ENCODE data around the gene FCRL2. TPM values are rescaled to one million over a fixed set of nuclear protein-coding genes. Genes with fewer than 3 reads are reported as not detected.

Gene FCRL2, protein sequence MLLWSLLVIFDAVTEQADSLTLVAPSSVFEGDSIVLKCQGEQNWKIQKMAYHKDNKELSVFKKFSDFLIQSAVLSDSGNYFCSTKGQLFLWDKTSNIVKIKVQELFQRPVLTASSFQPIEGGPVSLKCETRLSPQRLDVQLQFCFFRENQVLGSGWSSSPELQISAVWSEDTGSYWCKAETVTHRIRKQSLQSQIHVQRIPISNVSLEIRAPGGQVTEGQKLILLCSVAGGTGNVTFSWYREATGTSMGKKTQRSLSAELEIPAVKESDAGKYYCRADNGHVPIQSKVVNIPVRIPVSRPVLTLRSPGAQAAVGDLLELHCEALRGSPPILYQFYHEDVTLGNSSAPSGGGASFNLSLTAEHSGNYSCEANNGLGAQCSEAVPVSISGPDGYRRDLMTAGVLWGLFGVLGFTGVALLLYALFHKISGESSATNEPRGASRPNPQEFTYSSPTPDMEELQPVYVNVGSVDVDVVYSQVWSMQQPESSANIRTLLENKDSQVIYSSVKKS
- not detected for total RNA-seq
- long read RNA-seq = 0 reads

- intact Hi-C loops (cut with DNase I) = no loop called here
- DNase-seq (ENCODE audit: missing footprints) (no peak), ATAC-seq (no peak)
Observed at GRCh38 chr1:157776971-157777391, at the start of gene FCRL2. Gene FCRL2, minus strand, starts transcription at chr1:157777132. Its CDS starts 59 bp downstream, at chr1:157777073.

DNA sequence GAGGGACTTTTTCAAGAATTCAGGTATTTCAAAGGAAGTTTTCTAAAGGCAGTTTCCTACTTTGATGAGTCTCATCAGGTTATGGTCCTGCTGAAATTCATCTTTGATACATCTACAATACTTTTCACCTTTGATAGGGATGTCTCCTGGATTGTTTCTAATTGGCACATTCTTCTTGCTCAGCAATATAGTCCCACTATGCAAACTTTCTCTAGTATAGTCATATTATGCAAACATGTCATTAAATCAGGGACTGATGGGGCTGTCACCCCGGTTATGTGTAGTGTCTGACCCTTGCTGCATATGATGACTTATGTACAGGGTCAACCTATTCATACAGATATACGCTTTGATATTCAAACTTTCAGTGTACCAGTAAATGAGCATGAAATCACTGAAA lies 43.4 kb upstream of the FCRL2 start:
- intact Hi-C loops (cut with DNase I) = no loop called here
- ATAC-seq = no peak
- DNase-seq (ENCODE audit: missing footprints) = no peak

GRCh38 chr1:157819896-157820295 lies 43.0 kb upstream of the FCRL2 start, which contains the start of gene FCRL1:
Gene FCRL1, minus strand, starts transcription at chr1:157820120. Its CDS starts 83 bp downstream, at chr1:157820037.
- no peak for DNase-seq (ENCODE audit: missing footprints)
- intact Hi-C loops (cut with DNase I) = no loop called here
- ATAC-seq = no peak

DNA sequence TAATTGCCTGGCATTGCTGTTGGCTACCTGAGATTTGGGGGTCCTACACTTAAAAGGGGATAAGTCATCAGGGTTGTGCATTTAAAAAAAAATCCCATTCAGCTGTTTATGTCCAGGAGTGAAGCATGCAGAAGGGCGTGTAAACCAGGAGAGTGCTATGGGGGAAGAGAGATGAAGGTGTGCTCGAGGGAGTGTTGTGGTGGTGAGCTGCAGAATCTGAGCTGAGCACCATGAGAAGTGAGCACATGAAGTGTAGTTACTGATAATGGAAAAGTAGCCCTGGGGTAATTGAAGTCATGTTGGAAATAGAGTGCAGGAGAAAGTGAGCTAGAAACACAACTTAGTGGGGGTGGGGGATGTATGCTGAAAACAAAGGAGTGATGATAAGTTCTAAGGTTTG lies 42.3 kb upstream of the FCRL2 start:
- no peak for ATAC-seq
- DNase-seq (ENCODE audit: missing footprints) = no peak
- intact Hi-C loops (cut with DNase I) = no loop called here

- ATAC-seq (no peak), DNase-seq (ENCODE audit: missing footprints) (no peak)
- intact Hi-C loops (cut with DNase I) = loop anchor here (2.0 kb wide), 1 partner anchor 28 kb away; the partner anchor contains the start of gene CD5L
Observed at GRCh38 chr1:157813269-157813668, 36.3 kb upstream of the FCRL2 start.

- DNase-seq (ENCODE audit: missing footprints) (no peak), ATAC-seq (peak; percentile 5)
- intact Hi-C loops (cut with DNase I) = no loop called here
Observed at GRCh38 chr1:157806431-157807149, 29.7 kb upstream of the FCRL2 start.

- intact Hi-C loops (cut with DNase I) = no loop called here
- DNase-seq (ENCODE audit: missing footprints) (no peak), ATAC-seq (peak; percentile 42)
Observed at GRCh38 chr1:157803851-157804250, 26.9 kb upstream of the FCRL2 start.

DNA sequence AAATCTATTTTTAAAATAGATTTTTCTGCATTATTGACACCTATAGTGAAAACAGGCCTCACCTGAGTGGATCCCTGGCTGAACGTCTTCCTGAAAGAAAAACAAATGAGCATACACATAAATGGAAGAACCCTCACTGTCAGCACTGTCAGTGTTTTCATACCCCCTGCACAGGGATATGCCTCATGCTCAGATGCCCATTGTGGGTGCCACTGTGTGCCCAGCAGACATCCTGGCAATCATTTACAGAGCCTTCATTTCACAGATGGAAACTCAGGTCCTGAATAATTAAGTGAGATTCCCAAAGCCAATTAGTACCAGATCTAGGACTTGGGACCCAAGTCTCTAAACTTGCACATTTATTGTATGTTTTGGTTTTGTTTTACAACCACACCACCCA lies 23.1 kb upstream of the FCRL2 start:
- DNase-seq (ENCODE audit: missing footprints) = no peak
- ATAC-seq = no peak
- intact Hi-C loops (cut with DNase I) = no loop called here

DNA sequence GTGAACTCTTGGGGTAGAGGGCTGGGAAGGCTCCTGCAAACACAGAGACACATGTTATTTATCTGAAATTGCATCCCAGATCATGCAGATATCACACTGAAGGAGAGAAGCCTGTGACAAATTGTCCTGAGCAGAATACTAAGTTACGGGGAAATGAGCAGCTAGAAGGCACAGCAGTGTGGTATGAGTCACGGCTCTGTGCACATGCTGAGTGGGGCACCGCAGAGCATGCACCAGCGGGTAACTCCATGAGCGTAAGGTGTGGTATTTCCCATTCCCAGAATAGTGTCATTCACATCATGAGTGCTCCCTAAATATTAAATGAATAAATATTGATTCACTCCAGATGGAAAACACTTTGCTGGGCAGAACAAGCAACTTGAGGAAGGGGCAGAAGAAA lies 21.3 kb upstream of the FCRL2 start:
- DNase-seq (ENCODE audit: missing footprints) (no peak), ATAC-seq (no peak)
- intact Hi-C loops (cut with DNase I) = no loop called here

- ATAC-seq (no peak), DNase-seq (ENCODE audit: missing footprints) (no peak)
- intact Hi-C loops (cut with DNase I) = no loop called here
Observed at GRCh38 chr1:157785248-157785647, 8.3 kb upstream of the FCRL2 start.

DNA sequence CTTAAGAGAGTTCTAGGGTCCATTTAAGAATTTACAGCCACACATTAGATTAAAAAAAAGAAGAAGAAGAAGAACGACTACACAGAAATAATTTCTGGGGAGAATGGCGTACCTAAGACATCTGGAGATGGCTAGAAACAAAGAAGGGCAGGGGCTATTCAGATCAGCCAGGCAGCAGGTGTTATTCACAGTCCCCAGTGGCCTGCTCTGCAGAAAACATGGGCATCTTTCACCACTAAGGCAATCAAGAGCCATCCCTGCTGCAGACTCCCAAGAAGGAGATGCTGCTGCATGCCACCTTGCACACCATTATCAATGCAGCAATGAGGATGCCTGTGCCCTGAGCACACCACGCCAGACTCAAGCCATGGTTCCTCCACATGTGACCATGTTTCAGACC lies 7.9 kb upstream of the FCRL2 start:
- ATAC-seq = no peak

DNA sequence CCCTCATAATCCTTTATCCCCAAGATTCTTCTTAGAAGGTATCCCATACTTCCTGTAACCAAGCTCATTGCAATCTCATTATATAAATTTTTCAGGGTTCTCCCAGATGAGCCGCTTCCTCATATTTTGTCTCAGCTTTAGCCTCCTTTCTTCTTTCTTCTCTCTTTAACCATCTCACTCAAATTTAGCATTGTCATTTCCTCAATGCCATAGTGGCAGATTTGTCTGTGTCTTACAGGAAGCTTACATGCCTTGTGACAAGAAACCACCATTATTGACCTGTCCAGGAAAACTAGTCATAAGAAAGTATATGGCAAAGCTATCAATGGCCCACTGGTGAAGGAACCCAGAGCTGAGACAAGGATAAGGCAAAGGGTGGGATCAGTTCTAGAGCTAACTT lies 6.0 kb upstream of the FCRL2 start:
- DNase-seq (ENCODE audit: missing footprints) (no peak), ATAC-seq (no peak)
- intact Hi-C loops (cut with DNase I) = no loop called here

More for the DNA sequence above, 7.9 kb upstream of the FCRL2 start:
- DNase-seq (ENCODE audit: missing footprints) = no peak
- intact Hi-C loops (cut with DNase I) = no loop called here

DNA sequence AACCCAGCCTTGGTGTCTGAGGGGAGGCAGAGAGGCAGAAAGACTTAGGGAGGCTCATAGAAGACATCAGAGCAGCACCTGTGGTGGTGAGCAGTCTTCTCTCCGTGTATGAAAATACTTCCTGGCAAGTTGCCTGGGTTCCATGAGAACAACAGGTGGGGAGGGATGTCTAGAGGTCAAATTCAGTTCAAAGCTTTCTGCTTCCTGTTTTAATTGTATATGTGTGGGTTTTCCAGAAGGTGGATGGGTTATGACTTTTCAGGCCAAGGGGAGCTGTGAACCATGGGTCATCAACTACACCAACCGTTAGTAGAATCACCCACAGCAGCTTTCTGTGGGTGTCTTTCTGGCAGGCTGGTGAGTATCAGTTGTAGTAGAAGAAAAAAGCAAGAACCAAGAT lies 4.1 kb upstream of the FCRL2 start:
- ATAC-seq = no peak
- intact Hi-C loops (cut with DNase I) = no loop called here
- DNase-seq (ENCODE audit: missing footprints) = no peak

GRCh38 chr1:157775101-157775870 lies 1.6 kb downstream of the FCRL2 start:
- ATAC-seq (no peak), DNase-seq (ENCODE audit: missing footprints) (no peak)
- intact Hi-C loops (cut with DNase I) = no loop called here

DNA sequence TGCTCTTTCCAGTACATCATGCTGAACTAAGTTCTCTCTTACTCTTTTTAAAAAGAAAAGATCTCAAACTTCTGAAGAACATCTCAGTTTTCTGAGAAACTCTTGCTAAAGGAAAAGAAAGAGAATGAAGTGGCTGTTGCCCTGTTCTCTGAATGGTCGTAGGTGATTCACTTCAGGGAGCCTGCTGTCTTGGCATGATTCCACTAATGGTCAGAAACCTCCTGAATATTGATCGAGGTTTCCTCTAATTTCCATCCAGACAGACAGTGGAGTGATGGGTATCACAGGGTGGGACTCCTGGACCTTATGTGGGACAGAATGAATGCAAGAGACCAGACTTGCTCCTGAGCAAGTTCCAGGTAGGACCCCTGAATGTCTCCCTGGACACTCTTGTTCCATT lies 2.5 kb downstream of the FCRL2 start:
- intact Hi-C loops (cut with DNase I) = no loop called here
- no peak for DNase-seq (ENCODE audit: missing footprints)
- no peak for ATAC-seq

- no peak for DNase-seq (ENCODE audit: missing footprints)
- intact Hi-C loops (cut with DNase I) = no loop called here
- ATAC-seq = no peak
Observed at GRCh38 chr1:157773493-157774350, 3.2 kb downstream of the FCRL2 start.

- DNase-seq (ENCODE audit: missing footprints) (no peak), ATAC-seq (no peak)
- intact Hi-C loops (cut with DNase I) = no loop called here
Observed at GRCh38 chr1:157771661-157772425, 5.1 kb downstream of the FCRL2 start.
